GM19351 (cell line): ENCODE results near the gene CA10.

ENCODE experiments used
- ATAC-seq: cut with Tn5 transposase; IDR thresholded peaks from one replicate; pipeline ENCODE4 v1.9.1; 2021; ENCODE audit warnings: mild to moderate bottlenecking, moderate library complexity; ENCODE audit not compliant: unreplicated experiment

CA10 gene

DNA sequence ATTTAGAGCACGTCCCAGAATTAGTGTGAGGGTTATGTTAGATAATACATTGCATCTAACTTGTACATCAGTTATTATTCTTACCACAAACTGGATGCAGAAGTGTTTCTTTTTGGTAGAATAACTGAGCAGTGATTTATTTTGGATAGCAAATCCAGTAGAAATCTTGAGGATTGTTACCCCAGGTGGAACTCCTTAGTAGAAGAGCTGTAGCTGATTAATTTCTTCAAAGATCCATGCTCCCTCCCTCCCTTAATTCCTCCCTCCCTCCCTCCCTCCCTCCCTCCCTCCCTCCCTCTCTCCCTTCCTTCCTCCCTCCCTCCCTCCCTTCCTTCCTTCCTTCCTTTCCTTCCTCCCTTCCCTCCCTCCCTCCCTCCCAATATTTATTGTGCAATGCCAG is 337.7 kb downstream of the CA10 start:
- ATAC-seq, result no peak

DNA sequence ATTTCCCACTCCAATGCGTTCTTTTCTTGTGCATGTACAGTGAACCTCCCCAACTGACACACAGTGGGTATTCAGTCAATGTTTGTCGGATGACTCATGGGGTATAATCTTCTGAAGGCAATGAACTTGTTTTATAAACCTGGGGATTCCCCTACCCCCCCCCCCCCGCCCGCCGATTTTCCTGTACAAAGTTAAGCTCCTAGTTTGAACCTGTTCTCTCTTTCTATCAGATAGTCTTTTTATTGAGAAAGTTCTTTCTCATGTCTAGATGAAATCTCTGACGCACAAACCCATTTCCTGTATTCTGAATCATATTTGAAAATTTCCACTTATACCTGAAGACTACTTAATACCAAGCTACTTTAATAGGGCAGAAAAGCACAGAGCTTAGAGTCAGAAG is 338.3 kb downstream of the CA10 start:
- no peak for ATAC-seq

DNA sequence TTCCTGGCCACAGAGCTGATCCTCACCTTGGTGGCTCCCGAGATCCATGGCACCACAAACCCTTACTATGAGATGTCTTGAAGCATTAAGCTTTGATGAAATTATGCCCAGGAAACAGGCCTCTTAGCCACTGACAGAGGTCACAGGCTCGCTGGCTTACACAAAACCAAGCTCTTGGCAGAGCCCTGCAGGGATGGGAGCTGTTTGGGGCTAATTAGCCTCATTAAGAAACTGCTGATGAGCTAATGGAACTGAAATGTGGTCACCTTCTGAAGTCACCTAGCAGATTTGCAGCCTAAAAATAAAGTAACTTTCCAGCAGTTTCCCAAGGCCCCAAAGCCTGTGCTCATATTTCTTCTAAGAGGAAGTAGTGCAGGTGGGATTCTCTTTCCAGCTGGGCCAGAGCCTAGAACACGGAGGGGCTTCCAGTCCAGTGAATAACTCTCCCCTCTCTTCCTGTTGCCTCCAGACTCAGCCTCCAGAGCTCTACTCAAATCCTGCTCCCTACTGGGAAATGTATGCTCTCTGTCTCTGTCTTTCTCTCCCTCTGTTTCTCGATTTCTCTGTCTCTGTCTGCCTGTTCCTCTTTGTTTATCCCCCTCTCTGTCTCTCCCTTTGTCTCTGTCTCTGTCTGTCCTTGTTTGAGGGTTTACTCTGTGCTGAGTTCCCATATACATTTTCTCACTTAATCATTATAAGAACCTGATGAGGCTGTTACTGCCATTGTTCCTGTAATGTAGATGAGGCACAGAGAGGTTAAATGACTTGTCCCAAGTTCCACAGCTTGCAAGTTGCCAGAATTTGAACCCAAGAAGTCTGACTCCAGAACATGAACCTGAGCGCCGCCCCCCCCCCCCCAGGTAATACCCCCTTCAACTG is 338.9 kb downstream of the CA10 start:
- ATAC-seq, result no peak

DNA sequence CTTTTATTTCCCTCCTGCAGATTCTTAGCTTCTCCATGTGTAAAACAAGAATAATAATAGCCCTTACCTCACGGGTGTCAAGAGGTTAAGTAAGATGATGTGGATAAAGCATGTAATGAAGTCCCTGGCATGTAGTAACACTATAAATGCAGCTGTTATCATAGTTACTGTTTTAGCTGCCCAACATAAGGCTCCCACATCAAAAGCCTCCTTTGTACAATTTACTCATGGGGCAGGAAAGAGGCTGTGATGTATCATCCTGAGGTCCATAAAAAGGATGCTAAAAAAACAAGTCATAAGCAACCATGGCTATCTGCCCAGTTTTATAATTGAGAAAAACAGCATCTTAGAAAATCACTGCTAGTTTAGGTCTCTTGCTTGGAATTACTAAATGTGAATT is 339.7 kb downstream of the CA10 start:
- ATAC-seq, result no peak

DNA sequence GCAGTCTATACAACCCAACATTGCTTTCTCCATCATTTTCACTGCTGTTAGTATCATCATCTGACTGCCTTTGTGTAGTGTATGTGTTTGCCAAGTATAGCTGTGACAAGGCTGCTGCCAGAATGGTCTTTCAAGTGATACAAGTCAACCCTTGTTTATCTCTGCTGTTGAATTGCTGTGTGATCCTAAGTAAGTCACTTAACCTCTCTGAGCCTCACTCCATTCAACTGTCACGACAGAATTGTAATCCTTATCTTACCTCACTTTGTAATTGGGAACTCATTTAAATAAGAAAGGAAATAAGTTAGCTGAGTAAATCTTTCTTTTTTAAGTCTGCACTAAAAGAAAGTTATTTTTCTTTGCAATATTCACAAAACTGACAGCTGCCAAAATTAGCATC is 340.6 kb downstream of the CA10 start:
- no peak for ATAC-seq

DNA sequence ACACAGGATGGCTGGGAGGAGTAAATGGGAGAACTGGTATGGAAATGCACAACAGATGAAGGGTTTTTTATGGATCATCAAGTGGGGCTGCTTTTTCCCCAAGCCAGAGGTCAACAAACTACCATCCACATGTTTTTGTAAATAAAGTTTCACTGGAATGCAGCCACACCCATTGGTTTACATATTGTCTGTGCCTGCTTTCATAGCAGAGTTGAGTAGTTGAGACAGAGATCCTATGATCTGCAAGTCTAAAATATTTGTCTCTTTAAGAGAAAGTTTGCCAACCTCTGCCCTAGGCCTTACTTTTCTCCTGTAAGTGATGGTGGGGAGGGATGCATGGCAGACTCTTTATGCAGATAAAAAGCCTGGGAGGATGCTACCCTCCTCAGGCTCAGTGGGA is 341.4 kb downstream of the CA10 start:
- ATAC-seq, result no peak

DNA sequence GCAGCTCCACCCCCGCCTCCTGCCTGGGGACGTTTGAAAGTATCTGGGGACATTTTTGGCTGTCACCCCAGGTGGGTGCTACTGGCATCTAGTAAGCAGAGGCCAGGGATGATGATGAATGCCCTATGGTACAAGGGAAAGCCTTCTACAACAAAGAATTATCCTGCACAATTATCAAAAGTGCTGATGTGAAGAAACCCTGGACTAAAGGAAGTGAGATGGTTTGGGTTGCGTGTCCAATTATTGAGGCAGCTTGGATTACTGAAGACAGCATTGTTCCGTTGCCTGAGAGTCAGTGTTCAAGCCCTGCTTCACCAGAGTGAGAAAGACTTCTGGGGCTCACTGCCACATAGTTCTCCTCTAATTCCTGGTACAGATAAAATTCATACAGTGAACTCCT is 343.4 kb downstream of the CA10 start:
- ATAC-seq, result no peak

DNA sequence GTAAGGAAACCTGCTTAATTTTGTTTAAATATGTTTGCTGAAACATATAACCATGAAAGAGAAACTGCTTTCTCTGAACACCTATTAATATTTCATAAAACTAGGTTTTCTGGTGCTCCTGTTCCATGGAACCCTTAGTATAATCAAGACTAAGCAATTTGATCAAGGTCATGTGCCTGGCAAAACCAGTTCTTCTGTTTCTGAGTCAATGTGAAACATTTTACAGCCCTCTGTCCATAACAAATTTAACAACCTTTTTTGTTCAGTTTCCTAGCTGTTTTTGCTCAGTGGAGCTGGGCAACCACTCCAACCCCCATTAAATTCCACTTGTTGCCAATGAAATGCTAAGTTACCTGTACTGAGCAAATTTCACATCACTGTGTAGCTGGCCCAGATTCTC is 344.0 kb downstream of the CA10 start:
- no peak for ATAC-seq

DNA sequence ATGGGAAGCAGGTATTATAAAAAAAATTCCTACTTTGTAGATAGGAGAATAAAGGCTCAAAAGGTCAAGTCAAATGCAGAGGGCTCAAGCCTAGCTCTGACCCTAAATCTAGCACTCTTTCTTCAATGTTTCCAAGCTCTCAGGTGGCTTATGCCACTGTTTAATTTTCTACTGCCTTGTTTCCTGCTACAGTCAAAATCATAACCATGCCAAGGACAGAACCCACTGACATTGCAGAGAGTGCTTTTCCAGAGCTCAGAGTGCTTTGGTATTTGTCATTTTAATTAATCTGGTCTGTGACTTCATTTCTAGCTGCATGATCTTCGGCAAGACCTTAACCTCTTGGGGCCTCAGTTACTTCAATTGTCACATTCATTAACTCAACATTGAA is 344.7 kb downstream of the CA10 start:
- ATAC-seq, result no peak

DNA sequence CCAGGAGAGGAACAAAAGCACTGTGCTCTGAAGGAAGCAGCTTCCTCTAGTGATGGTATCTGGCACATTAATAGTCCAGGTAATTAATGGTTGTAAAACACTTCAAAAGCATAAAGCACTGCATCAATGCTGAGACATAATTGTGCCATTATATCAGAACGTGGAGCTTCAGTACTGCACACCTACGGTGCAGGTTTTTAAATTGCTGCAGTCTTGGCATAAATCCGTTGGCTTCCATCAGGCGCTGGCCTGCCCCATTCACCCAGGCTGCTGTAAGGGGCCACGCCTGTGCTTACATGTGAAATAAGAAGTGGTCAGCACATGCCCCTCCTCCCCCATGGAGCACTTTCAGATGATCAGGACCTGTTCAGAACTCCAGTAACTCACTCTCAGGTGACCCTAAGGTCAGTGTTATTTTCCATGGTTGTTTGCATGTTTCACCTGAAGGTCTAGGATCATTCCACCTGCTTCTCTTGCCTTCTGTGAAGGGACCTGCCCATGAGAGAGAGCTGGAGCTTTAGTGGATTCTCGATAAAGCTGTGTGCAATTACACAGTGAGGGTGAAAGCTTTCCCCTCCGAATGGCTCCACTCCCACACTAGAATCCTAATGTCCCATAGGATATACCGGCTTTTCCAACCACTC is 345.3 kb downstream of the CA10 start:
- no peak for ATAC-seq

DNA sequence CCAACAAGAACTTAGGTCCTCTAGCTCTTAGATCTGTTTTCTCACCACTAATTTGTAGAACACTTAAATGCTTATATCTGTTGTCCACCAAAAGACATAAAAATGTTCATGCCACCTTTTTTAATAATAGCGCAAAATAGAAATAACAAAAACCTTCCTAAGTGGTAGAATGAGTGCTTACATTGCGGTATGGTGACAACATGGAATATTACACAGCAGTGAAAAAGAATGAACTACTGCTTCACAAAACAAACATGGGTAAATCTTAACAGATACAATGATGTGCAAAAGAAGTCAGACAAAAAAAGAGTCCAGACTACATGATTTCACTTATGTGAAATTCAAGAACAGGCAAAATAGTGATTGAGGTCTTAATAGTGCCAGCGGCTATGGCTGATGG is 351.1 kb downstream of the CA10 start:
- no peak for ATAC-seq

DNA sequence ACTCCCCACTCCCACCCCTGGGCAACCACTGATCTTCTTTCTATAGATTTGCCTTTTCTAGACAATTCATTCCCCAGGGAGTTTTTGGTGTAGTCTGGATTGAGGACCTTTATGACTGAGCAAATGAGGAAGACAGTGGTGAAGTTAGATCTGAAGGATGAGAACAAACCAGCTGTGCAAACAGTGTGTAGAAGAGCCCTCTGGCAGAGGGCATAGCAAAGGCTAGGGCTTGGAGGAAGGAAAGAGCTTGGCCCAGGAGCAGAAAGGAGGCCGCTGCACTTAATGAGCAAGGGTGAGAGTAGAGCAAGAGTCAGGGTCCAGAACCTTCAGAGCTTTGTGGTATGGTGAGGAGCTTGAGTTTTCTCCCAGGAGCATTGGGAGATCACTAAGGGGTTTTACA is 352.7 kb downstream of the CA10 start:
- no peak for ATAC-seq

DNA sequence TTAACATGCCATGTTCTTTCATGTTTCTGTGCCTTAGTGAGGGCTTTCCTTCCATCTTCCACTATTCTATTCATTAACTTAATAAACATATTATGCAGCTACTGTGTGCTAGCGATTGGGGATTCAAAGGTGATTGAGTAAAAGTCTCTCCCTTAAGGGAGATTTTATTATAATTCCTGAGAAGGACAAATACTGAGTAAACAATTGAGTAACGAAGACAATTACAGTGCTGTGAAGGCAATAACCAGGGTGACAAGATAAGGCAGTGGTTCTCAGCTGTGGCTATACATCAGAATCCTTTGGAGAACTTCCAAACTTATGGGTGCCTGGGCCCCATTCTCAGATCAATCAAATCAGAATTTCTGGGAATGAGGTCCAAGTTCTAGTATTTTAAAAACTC is 353.3 kb downstream of the CA10 start:
- ATAC-seq, result no peak

DNA sequence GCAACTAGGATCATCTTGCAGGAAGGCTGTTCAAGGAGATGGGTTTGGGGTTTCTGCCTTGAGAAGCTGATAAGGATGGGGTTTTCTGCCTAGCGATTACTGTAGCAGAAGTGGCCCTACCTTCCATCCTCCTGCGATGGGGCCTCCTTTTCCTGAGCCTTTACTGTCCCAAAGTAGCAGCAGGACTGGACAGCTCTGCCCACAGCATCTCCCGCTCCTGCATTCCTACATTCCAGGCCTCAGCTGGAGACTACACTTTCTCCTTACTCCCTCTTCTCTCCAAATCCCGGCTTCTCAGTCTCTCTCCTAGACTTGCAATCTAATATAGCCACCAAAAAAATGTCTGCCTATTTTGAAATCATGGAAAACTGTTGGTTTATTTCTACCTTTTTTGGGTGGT is 355.4 kb downstream of the CA10 start:
- ATAC-seq, result no peak

DNA sequence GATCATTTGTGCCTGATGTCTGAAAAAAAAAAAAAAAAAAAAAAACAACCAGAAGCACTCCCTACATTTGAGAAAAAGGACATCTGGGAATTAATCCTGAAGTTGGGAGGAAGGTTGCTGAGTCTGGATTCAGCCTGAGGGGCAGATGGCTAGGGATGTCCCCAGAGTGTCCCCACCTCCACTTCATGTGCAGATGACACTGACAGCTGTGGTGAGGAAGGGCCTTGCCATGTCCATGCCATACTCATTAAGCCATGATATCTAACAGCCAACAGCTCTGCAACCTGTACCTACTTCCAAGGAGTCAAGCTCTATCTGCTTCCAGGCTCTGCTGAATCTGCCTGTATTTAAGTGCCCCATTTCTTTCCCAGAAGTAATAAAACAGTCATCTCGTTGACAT is 356.0 kb downstream of the CA10 start:
- no peak for ATAC-seq

DNA sequence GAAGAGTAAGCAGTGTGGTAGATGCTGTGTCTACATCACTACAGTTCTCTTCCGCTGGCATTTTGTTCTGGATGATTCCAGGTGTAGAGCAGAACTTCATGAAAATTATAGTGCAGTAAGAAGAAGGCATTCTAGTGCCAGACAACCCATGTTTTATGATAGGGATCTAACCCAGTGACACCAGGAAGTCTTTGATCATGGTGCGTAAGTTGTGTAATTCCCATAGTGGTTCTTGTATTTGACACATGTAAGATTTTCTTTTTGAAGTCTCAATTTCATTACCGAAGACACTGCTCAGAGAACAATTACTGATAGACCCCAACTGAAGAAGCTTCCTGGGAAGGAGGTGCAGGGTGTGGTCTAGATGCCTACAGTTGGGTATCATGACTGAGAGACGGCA is 356.9 kb downstream of the CA10 start:
- ATAC-seq, result no peak

DNA sequence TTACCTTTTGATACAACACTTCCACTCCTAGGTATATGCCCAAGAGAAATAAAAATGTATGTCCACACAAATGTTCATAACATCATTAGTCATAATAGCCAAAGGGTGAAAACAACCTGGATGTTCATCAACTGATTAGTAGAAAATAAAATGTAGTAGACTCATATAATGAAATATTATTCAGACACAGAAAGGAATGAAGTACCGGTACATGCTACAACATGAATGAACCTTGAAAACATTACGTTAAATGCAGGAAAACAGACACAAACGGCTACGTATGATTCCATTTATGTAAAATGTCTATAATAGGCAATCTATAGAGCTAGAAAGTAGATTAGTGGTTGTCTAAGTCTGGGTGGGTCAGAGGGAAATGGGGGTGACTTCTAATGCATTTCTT is 358.5 kb downstream of the CA10 start:
- no peak for ATAC-seq

DNA sequence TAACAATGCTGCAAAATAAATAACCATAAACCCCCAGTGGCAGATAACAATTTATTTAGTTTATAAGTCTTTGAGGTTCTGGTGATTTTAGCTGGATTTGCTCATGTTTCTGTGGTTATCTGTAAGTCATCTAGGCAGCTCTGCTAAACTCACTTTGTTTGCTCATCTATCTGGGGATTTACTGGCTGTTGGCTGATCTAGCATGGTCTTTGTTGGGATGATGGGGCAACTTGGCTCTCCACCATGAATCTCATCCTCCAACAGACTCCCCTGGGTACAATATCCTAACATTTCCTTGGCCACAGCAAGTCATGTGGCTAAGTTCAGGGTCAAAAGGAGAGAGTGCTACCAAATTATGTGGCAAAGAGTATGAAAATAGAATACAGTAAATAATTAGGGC is 359.3 kb downstream of the CA10 start:
- no peak for ATAC-seq

DNA sequence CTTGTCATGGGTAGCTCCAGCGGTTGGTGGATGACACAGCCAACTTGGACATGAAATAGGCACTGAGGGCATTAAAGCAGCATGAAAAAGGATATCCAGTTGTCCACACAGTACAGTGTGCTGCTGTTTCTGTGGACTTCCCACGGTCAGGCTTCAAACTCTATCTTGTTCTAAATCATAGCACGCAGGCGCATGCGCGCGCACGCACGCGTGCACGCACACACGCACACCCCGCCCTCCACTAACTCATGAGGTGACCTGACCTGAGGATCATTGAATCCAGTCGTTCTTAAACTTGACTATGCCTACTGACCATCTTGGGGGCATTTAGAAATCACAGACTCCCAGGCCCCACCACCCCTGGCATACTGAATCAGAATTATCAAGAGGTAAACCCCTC is 361.4 kb downstream of the CA10 start:
- ATAC-seq, result no peak

DNA sequence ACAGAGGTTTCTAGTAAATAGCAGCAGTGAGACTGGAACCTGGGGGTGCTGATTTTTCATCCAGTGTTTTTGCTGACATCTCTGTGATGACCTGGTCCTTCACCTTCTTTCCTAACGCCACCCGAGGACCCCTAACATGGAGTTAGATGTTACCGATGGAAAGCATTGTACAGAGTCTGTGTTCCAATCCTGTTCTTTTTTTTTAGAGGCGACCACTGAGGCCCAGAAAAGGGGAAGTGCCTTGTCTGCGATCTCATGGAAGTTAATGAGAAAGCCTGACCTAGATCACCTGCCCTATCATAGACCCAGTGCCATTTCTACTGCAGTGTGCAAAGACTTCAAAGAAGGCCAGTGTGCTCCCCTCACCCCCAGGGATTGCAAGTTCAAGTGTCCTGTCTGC is 362.5 kb downstream of the CA10 start:
- ATAC-seq, result no peak

DNA sequence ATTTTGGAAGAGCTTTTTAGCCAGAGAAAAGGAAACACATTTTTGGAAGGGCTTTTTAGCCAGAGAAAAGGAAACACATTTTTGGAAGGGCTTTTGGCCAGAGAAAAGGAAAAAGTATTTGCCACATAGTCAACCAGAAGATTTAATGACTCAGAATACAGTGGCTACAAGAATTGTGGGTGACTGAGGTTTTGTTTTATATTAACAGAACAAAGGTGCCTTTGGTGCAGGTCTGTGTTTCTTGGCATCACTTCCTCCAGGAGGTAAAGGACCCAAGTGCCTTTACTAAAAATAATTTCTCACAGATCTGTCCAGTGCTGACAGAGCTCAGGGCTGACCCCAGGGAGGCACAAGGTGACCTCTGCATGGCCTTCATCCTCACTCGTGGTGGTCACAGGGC is 363.1 kb downstream of the CA10 start:
- ATAC-seq, result no peak

DNA sequence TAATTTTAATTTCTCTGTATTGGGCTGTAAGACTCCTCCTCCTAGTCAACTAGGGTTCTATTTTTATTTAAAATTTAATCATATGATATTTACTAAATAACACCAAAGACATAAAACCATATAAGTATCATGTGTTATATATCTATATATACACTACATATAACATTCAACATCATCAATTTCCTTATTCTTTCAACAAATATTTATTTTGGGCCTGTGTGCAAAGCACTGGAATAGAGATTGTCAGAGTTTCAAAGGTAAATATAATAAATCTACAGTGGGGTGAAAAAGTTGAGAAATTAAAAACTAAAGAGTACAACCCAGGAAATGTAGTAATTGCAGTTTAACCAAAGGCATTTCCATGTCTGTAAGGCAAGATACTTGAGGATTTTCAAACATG is 364.0 kb downstream of the CA10 start:
- ATAC-seq, result no peak

DNA sequence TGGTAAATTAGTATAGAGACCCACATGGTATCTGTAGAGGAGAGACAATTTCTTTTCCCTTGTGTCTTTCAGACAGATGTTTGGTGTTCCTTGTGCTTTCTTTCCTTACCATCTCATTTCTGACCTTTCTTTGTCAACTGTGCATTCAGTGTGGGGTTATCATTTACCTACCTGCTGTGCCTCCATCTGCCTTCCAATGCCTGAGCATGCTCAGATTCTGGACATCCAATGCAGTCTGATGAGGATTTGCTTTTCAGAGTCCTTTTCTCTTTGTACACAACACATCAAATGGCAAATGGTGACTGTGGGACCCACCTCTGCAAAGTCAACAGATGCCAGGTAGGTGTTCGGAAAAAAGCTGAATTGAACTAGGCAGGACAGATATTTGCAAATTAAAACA is 364.8 kb downstream of the CA10 start:
- ATAC-seq, result no peak
